Measurements from ENCODE around the gene GRM2.

- TF ChIP-seq CTCF (IDR thresholded peaks at IDR 0.05) (no peak), POLR2AphosphoS5 (IDR thresholded peaks at IDR 0.05) (no peak), POLR2A (IDR thresholded peaks at IDR 0.05) (no peak)
These were observed 3.9 kb downstream of the GRM2 start for GRCh38 chr3:51710631-51711351.

All from suprapubic skin (tissue), 4 donors.